Stimulated activated CD4-positive, alpha-beta T cell treated with anti-CD3 and anti-CD28 coated beads, Interleukin-2, amount 100 ng/mL, for 48 hours (primary cell): ENCODE data around the gene ST8SIA5.

Source experiments
- DNase-seq, 2 donors: peaks; one replicate each; pipeline ENCODE4 v3.0.0-alpha.2; 2020

ST8SIA5 gene

GRCh38 chr18:46663539-46663938, 93.3 kb downstream of the ST8SIA5 start:
- DNase-seq, result no peak

GRCh38 chr18:46660957-46661749, 95.7 kb downstream of the ST8SIA5 start:
- no peak for DNase-seq

- DNase-seq, result no peak
Observed at GRCh38 chr18:46659484-46659883, 97.4 kb downstream of the ST8SIA5 start.

- DNase-seq, result no peak
Observed at GRCh38 chr18:46657115-46657955, 99.5 kb downstream of the ST8SIA5 start, which contains the start of gene LOXHD1. Gene LOXHD1 (minus strand): TSS chr18:46657220. CDS start chr18:46657033, 187 bp downstream.

- DNase-seq, result no peak
Observed at GRCh38 chr18:46656326-46657114, 100.3 kb downstream of the ST8SIA5 start.

GRCh38 chr18:46652372-46652771, 104.5 kb downstream of the ST8SIA5 start:
- DNase-seq, result no peak

GRCh38 chr18:46650681-46651080, 106.2 kb downstream of the ST8SIA5 start:
- no peak for DNase-seq

GRCh38 chr18:46649071-46649862, 107.6 kb downstream of the ST8SIA5 start:
- DNase-seq, result no peak

- no peak for DNase-seq
Observed at GRCh38 chr18:46646468-46646867, 110.4 kb downstream of the ST8SIA5 start.

GRCh38 chr18:46642561-46642960, 114.3 kb downstream of the ST8SIA5 start:
- no peak for DNase-seq

- no peak for DNase-seq
Observed at GRCh38 chr18:46641917-46642316, 114.9 kb downstream of the ST8SIA5 start.

GRCh38 chr18:46639386-46639785, 117.5 kb downstream of the ST8SIA5 start:
- no peak for DNase-seq

- DNase-seq, result no peak
Observed at GRCh38 chr18:46636040-46636630, 120.7 kb downstream of the ST8SIA5 start.

- no peak for DNase-seq
Observed at GRCh38 chr18:46632401-46633071, 124.3 kb downstream of the ST8SIA5 start.

- no peak for DNase-seq
Observed at GRCh38 chr18:46630991-46631390, 125.9 kb downstream of the ST8SIA5 start.

- DNase-seq, result no peak
Observed at GRCh38 chr18:46630160-46630559, 126.7 kb downstream of the ST8SIA5 start.

- DNase-seq, result no peak
Observed at GRCh38 chr18:46629361-46629760, 127.5 kb downstream of the ST8SIA5 start.

- no peak for DNase-seq
Observed at GRCh38 chr18:46628206-46628605, 128.6 kb downstream of the ST8SIA5 start.

- no peak for DNase-seq
Observed at GRCh38 chr18:46627136-46627535, 129.7 kb downstream of the ST8SIA5 start.

- DNase-seq, result no peak
Observed at GRCh38 chr18:46625069-46625468, 131.8 kb downstream of the ST8SIA5 start.

- DNase-seq, result no peak
Observed at GRCh38 chr18:46624127-46624526, 132.7 kb downstream of the ST8SIA5 start.
